SK-MEL-5 (cell line): ENCODE measurements around the gene TMPRSS2. TPM values are rescaled to one million over a fixed set of nuclear protein-coding genes. Genes with fewer than 3 reads are reported as not detected.

Source experiments
- DNase-seq: peaks from one replicate; pipeline ENCODE4 v3.0.0-alpha.2; 2016; ENCODE audit warnings: low read depth, low spot score
- in situ Hi-C: cut with HindIII; loops from 2 replicates; pipeline ENCODE4 v1.10.0; 2016; ENCODE audit warnings: low sequenced_read_pairs, high pct_unique_total_duplicates, low pct_unique_long_range_greater_than_20kb
- total RNA-seq: library from RNA; depleted of rRNA; stranded (reverse); fragments of >200 nt; shearing (Covaris generic); gene quantifications from 2 replicates; pipeline ENCODE4 v1.2.3, GENCODE V29; 2014

The TMPRSS2 gene
- total RNA-seq, 1 experiment from 2014 or later: not detected

DNA sequence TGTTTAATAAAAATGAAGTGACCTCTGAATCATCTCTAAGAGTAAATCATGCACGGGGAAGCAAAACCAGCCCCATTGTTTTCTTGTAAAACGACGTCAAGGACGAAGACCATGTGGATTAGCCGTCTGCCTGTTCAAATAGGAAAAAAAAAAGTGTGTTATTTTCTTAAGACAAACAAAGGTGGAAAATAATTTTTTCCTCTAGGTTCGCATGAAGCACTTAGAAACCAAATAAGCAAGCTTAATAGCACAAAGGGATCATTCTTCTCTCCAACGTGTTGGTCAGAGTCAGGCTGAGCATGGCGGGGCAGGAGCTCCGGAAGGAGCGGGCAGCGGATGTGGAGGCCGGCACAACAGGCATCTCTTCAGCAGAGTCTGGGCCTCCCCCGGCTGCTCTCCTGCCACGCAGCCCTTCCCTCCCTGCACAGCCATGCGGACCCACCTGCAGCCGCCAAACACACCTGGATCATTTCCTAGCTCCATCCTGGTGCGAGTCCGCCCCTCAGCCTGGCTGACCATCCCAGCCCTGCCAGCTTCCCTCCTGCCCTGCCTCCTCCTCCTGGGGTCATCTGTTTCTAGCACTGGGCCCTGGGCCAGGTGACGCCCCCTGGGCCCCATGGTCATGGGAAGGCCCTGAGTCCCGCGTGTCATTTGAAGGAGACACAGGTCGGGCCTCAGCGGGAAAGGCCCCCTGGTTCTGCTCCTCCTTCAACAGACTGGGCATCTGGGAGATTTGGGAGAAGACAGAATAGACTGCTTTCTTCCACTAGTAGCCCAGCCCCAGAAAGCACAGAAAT lies 41.7 kb downstream of the TMPRSS2 start:
- in situ Hi-C loops: no loop called here
- DNase-seq: peak; percentile 69

DNA sequence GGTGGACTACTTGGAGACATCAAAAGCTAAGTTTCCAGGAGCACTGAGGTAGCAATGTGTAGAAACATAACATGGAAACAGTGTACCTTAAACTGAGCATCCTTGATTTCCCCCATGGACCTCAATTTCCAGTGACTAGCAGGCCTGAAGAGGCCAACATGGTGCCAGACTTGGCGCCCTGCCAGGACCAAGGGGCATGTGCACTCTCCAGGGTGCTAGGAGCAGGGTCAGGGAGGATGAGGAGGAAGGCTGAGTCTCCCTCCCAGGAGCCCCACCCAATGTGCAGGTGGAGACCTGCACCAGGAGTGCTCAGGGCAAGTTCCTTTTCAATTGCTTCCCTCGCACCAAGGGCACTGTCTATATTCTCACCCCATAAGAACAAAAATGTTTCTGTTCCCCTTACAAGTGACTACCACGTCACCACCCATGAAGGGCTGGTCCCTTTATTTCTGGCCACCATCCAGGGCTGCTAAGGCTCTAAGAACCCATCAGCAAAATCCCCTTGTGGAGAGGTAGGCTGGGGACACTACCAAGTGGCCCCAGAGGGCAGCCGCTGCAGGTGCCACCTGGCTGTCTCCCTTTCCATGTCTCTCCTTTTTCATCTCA lies 42.7 kb downstream of the TMPRSS2 start:
- no peak for DNase-seq
- in situ Hi-C loops: no loop called here

DNA sequence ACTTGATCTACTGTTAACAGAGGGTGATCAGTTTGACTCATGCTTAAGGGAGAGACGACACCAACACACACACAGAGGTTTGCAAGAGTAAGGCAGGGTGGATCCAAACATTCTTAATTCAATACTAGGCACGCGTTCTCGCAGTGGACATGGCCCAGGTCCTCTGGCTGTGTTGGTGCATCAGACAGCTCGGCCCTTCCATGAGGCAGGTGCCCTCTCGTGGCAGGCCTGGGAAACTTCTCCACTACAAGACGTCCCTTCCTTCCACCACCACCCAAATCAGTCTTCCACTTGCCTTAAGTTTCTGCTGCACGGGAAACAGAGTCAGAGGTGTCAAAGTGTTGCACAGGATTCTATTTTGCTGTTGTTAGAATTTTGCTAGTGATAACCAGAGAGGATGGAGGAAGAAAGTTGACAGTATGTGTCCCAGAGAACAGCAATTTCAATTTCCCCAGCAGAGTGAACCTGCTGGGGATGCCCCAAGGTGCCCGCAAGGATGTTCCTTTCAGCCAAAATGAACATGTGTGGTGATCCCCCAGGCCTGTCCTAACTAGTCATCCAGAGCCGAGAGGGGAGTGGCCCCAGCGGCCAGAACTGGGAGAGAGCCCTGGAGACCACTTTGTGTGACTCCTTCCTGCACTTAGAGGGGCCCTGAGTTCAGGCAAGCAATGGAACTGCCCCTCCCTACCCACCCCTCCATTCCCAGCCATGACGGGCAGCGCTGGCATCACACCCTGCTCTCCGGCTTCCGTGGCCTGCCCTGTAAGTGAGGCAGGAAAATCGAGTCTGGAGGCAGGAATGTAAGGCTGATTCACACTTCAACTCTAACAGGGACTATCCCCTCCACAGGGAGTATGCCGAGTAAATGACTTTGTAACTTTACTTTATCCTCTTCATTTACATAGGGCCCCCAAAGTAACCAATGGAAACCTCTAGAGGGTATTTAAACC lies 47.1 kb downstream of the TMPRSS2 start:
- peak; percentile 77 for DNase-seq
- in situ Hi-C loops: no loop called here

DNA sequence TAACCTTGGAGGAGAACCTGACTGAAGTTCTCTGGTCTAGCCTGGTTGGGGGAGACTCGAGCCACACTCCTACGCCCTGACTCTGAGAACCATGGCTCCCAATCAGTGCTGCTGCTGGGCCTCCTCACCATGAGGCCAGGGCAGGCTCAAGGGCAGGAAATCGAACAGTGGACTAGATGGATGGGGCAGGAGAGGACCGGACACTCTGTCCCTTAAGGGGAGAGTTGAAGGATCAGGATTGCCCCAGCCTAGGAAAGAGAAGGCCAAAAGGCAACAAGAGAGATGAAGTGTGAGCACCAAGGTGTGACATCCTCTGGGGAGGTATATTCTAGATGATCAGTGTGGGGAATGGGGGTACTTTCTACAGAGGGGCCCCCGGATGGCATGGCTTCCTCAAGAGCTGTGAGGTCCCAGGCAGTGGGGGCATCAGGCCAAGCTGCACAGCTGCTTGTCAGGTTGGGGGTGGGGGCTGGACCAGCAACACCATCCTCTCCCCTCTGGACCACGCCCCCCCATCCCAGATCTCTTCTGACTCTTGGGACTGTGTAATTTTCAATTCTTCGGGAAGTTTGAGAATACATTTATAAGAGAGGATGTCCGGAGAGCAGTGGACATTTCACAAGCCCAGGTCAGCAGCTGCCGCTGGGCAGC lies 47.9 kb downstream of the TMPRSS2 start:
- no peak for DNase-seq
- in situ Hi-C loops: no loop called here

DNA sequence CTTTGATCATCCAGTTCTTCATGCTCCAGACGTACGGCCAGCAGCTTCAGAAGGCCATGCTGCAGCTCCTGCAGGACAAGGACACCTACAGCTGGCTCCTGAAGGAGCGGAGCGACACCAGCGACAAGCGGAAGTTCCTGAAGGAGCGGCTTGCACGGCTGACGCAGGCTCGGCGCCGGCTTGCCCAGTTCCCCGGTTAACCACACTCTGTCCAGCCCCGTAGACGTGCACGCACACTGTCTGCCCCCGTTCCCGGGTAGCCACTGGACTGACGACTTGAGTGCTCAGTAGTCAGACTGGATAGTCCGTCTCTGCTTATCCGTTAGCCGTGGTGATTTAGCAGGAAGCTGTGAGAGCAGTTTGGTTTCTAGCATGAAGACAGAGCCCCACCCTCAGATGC lies 49.4 kb downstream of the TMPRSS2 start:
- in situ Hi-C loops: no loop called here
- DNase-seq: no peak

DNA sequence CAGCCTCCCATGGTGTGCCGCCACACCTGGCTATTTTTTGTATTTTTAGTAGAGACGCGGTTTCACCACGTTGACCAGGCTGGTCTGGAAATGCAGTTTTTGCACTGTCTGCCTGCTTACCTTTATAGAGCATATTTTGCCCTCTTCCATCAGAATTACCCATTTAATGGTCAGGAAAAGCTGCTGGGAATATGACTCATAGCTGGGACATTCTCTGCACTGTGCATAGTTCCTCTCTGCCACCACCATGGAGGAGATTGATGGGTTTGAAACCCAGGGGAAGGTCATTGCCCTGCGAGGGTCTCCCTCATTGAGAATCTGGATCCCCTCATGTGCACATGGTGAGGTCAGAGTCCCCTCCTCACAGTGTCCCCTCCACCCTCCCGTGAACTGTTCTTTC lies 49.8 kb downstream of the TMPRSS2 start:
- in situ Hi-C loops: no loop called here
- DNase-seq: no peak

DNA sequence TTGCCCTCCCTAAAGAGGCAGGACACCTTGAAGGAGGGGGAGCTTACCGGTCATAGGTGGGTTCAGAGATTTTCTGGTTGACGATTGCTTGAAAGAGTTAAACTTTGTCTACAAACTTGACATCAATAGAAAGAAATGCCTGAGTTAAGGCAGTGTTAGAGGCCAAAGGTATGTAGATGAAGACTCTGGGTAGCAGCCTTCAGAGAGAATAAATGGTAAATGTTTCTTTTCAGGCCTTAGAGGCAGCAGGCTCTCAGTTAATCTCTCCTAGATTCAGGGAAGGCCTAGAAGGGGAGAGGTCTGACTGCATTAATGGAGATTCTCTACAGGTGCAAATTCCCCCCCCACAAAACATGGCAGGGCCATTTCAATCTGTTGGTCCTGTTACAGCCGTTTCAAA lies 54.2 kb downstream of the TMPRSS2 start:
- no peak for DNase-seq
- in situ Hi-C loops: no loop called here

DNA sequence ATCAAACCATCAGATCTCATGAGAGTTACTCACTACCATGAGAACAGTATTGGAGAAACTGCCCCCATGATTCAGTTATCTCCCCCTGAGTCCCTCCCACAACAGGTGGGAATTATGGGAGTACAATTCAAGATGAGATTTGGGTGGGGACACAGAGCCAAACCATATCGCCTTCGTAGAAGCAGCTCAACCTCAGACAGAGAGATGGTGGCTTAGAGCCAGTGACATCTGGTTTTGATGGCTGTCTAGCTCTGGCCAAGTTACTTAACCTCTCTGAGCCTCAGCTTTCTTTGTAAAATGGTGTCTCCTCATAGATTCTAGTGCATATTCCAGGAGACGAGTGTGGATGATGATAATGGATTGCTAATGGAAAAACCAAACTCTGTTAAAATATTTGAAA lies 54.8 kb downstream of the TMPRSS2 start:
- DNase-seq: no peak
- in situ Hi-C loops: no loop called here

DNA sequence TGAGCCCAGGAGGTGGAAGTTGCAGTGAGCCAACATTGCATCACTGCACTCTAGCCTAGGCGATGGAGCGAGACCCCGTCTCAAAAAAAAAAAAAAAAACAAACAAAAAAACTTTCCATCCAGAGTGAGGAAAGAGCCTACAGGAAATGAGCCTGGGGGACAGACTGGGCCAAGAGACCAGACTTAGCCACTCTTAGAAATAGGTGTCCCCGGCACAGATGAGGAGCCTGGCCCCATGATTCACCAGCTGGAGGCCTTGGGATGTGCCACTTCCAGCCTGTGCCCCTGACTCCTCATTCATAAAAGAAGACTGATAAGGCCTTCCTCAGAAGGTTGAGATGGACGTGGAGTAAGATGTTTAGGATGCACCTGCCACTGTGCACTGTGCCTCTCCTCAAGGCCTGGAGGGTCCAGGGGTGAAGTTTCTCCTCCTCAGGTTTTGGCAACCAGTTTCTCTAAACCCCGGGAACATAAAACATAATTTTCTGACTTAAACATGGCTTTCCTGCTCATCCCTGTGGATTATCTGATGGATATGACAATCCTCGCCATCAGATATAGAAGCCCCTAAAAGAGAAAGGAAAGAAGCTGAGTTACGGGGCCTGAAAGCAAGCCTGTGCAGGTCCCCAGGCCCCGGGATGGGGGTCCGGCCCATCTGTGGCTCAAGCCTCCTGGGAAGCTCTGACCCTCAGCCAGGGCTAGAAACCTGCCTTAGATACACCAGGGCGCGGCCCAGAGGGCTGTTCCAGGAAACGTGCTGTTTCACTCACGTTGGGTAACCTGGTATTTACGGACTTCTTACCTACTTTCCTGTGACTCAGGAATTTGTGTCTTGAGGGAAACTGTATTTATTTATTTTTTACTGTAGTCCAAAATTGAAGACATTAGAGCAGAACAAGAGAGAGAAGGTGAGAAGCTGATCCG lies 55.9 kb downstream of the TMPRSS2 start:
- in situ Hi-C loops: no loop called here
- DNase-seq: no peak

DNA sequence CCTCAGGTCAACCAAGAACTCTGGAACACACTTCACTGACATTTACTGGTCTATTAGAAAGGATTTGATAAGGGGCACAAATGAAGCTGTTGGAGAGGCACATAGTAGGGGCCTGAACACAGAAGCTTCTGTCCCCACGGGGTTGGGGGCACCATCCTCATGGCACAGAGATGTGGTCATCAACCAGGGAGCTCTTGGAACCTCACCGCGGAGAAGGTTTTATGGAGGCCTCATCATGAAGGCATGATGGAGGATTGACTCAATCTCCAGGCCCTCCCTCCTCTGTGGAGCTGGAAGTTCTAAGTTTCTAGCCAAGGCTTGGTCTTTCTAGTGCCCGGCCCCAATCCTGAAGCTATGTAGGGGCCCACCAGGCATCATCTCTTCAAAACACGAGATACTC lies 58.3 kb downstream of the TMPRSS2 start:
- DNase-seq: no peak
- in situ Hi-C loops: no loop called here

DNA sequence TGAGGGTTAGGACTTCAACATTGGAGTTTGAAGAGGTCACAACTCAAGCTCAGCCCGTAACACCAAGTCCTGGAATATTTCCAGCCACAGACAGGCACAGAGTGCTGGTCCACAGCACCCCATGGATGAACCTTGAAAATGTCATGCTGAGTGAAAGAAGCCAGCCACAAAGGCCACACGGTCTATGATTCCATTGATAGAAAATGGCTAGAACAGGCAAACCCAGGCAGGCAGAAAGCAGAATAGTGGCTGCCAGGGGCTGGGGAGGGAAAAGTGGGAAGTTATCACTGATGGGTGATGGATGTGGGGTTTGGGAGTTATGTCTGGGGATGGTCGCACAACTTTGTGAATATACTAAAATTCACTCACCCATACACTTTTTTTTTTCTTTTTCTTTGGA lies 60.6 kb downstream of the TMPRSS2 start:
- DNase-seq: no peak
- in situ Hi-C loops: no loop called here

DNA sequence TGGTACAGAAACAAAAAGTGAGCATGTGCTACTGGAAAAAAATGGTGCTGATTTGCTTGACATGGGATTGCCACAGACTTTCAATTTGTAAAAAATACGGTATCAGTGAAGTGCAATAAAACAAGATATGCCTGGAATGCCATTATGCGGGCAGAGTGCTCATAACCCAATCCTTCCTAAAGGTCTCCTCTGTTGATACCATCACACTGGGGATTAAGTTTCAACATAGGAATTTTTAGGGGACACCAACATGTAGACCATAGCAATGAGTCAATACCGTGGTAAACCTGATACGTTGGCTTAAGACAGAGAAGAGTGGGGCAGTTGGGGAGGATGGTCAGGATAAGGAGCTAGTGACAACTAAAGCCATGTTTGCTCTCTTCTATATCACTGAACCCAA lies 61.4 kb downstream of the TMPRSS2 start:
- DNase-seq: no peak
- in situ Hi-C loops: no loop called here

DNA sequence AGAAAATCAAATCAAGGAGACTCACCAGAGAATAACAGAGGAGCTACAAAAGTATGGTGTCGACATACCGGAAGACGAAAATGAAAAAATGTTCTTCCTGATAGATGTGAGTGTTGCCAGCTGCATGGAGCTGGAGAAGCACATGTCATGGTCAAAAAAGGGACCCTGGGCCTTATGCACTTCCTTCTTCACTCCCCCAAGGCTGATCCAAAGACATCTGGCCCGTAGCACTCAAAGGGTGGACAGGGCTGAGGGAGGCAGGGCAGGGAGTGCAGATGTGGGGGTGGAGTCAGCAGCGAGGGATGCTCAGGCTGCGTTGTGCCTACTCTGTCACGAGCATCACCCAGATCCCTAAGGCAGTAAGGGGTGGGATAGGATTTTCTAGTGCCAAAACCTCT lies 62.5 kb downstream of the TMPRSS2 start:
- DNase-seq: no peak
- in situ Hi-C loops: no loop called here

DNA sequence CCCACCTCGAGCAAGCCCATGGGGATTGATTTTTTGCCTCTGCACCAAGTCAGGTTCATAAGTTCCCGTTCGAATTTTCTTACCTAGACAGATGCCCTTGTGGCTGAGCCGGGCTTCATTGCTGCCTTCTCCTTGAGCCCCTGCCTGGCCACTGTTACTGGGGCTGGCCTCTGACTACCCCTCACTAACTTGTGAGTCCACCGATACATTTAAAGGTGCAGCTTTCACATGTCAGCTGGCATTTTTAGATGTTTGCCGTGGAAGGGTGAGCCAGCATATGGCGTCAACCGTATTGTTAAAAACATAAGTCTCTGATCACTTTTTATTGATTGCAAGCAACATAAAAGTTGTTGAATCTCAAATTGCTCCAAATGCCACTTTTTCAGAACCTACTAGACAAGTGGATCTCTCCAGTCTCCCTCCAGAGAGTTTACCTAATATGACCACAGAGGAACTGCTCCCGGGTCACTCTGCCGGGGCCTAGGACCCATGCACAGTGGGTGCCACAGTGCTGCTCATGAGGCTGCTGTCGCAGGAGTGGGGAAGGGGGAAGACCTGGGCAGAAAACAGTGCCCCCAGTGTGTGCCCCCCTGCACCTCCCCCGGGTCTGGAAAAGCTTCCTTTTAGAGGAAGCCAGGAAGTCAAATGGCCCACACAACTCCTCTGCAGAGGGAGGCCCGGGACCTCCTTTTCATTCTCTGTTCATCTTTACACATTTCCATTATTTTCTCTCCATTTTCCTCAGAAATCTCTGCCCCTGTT lies 63.1 kb downstream of the TMPRSS2 start:
- in situ Hi-C loops: no loop called here
- DNase-seq: no peak

DNA sequence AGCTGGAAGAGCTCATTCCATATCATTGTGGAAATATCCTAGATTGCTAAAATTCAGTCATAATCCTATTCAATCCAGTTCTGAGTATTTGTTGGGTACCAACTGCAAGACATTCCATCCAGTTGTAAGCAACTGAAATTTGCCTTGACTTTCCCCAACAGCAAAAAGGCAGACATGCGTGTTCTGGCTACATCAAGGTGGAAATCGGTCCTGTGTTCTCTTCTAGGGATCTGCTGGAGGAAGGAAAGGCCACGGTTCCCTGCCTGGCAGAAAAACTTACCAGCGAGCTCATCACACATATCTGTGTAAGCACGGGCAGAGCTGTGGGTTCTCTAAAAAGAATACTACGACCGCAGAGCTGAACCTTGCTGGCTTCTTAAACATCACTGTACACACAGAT lies 64.4 kb downstream of the TMPRSS2 start:
- in situ Hi-C loops: no loop called here
- no peak for DNase-seq

DNA sequence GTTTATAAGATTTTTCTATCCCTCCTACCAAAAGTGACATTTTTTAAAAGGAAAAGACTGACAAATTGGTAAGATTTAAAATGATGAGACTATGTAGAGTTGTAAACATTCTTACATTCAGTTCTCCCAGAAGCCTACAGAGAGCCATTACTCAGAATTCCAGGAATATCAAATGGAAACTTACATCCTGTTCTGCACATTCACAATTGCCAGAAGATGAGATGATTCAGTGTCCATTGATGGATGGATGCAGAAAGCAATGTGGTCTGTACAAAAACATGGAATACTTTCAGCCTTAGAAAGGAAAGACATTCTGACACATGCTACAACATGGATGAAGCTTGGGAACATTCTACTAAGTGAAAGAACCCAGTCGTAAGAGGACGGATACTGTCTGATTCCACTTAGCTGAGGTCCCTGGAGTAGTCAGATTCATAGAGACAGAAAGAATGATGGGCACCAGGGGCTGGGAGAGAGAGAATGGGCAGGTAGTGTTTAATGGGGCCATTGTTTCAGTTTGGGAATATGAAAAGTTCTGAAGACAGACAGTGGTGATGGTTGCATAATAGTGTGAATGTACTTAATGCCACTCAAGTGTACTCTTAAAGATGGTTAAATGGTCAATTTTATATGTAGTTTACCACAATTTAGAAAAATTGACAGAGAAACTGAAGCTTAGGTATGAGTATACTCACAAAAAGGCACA lies 65.3 kb downstream of the TMPRSS2 start:
- DNase-seq: no peak
- in situ Hi-C loops: no loop called here
